ENCODE results near the gene HNRNPCL4.
"Not testable (repeated sequence)": the region's sequence is repeated elsewhere in the genome, so short reads cannot be mapped to it uniquely, and the experiment has no call there.

DNA sequence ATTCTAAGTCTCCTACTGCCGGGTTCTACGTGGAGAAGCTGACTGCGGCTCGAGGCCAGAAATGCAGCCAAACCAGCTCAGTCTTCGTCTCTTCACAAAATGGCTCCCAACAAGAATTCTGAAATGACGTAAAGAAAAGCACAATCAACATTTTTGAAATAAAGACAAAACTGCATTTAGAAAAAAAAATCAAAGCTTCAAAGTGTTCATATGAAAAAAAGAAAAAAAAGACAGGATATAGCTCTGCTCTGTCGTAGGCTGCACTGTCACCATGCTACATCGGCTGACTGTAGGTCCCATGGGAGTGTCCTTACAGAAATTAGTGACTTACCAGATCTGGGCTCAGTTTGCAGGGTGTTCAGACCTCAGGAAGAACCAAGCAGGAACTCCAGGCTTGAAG is at the start of gene HNRNPCL4:
- not testable (repeated sequence) for TF ChIP-seq POLR2AphosphoS5 (IDR thresholded peaks at IDR 0.05)
- TF ChIP-seq, protein P1, sequence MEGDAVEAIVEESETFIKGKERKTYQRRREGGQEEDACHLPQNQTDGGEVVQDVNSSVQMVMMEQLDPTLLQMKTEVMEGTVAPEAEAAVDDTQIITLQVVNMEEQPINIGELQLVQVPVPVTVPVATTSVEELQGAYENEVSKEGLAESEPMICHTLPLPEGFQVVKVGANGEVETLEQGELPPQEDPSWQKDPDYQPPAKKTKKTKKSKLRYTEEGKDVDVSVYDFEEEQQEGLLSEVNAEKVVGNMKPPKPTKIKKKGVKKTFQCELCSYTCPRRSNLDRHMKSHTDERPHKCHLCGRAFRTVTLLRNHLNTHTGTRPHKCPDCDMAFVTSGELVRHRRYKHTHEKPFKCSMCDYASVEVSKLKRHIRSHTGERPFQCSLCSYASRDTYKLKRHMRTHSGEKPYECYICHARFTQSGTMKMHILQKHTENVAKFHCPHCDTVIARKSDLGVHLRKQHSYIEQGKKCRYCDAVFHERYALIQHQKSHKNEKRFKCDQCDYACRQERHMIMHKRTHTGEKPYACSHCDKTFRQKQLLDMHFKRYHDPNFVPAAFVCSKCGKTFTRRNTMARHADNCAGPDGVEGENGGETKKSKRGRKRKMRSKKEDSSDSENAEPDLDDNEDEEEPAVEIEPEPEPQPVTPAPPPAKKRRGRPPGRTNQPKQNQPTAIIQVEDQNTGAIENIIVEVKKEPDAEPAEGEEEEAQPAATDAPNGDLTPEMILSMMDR (IDR thresholded peaks at IDR 0.05) = not testable (repeated sequence)
